GM18507 (cell line): Measurements from ENCODE around the gene TMEM87B.
"Not testable (repeated sequence)": the region's sequence is repeated elsewhere in the genome, so short reads cannot be mapped to it uniquely, and the experiment has no call there.

Experiments used
- DNase-seq: peaks from one replicate; pipeline ENCODE4 v3.0.0; 2011; ENCODE audit warnings: low read depth; ENCODE audit not compliant: insufficient read length; ENCODE audit errors: extremely low spot score
- FAIRE-seq: peaks from 2 replicates; lab custom pipeline; 2011; peaks lifted over from hg19 to GRCh38; lab: Jason Lieb, UNC

Gene TMEM87B

GRCh38 chr2:112061840-112062239, 6.8 kb downstream of the TMEM87B start:
- FAIRE-seq (no peak), DNase-seq (no peak)

- FAIRE-seq, result no peak
- DNase-seq, result no peak
Observed at GRCh38 chr2:112062894-112063293, 7.8 kb downstream of the TMEM87B start.

GRCh38 chr2:112065486-112065885, 10.4 kb downstream of the TMEM87B start:
- no peak for DNase-seq
- FAIRE-seq, result no peak

GRCh38 chr2:112065966-112066365, 10.9 kb downstream of the TMEM87B start:
- DNase-seq (no peak), FAIRE-seq (peak; percentile 73)

GRCh38 chr2:112069794-112070193, 14.7 kb downstream of the TMEM87B start:
- FAIRE-seq, DNase-seq: not testable (repeated sequence)

GRCh38 chr2:112073875-112074274, 18.8 kb downstream of the TMEM87B start:
- DNase-seq (no peak), FAIRE-seq (no peak)

- DNase-seq (no peak), FAIRE-seq (no peak)
Observed at GRCh38 chr2:112074506-112074905, 19.4 kb downstream of the TMEM87B start.

- peak; percentile 12 for FAIRE-seq
- DNase-seq, result no peak
Observed at GRCh38 chr2:112075490-112076260, 20.6 kb downstream of the TMEM87B start.

- FAIRE-seq (no peak), DNase-seq (no peak)
Observed at GRCh38 chr2:112077814-112078213, 22.7 kb downstream of the TMEM87B start.

GRCh38 chr2:112081262-112081661, 26.2 kb downstream of the TMEM87B start:
- DNase-seq (no peak), FAIRE-seq (no peak)

- no peak for DNase-seq
- no peak for FAIRE-seq
Observed at GRCh38 chr2:112084689-112085374, 29.8 kb downstream of the TMEM87B start.

GRCh38 chr2:112085375-112085730, 30.3 kb downstream of the TMEM87B start:
- FAIRE-seq (no peak), DNase-seq (no peak)

- DNase-seq (no peak), FAIRE-seq (no peak)
Observed at GRCh38 chr2:112085916-112086669, 31.0 kb downstream of the TMEM87B start.

GRCh38 chr2:112087346-112088020, 32.4 kb downstream of the TMEM87B start:
- FAIRE-seq, result peak; percentile 80
- peak; percentile 33 for DNase-seq

GRCh38 chr2:112089375-112089774, 34.3 kb downstream of the TMEM87B start:
- no peak for FAIRE-seq

GRCh38 chr2:112092286-112093041, 37.4 kb downstream of the TMEM87B start:
- DNase-seq (no peak), FAIRE-seq (no peak)

More at GRCh38 chr2:112089375-112089774, 34.3 kb downstream of the TMEM87B start:
- no peak for DNase-seq

- DNase-seq, result no peak
- FAIRE-seq, result no peak
Observed at GRCh38 chr2:112093216-112093615, 38.1 kb downstream of the TMEM87B start.

GRCh38 chr2:112095681-112096080, 40.6 kb downstream of the TMEM87B start:
- DNase-seq, result no peak
- no peak for FAIRE-seq

GRCh38 chr2:112096098-112096497, 41.0 kb downstream of the TMEM87B start:
- no peak for DNase-seq
- FAIRE-seq, result no peak
